IMR-90 (cell line): ENCODE data around the gene CASZ1.

Source experiments
- BHLHE40 ChIP-seq: fragments of 150-350 bp; IDR thresholded peaks from 2 replicates; pipeline ENCODE4 v1.6.1; 2016; ENCODE audit warnings: mild to moderate bottlenecking, low read depth, low read length
- CTCF ChIP-seq: conservative IDR thresholded peaks from 2 replicates; pipeline ENCODE4 v1.5.1; 2012; ENCODE audit warnings: mild to moderate bottlenecking, low read depth, low read length, improper control_type of control experiment
- RFX5 ChIP-seq: IDR thresholded peaks from 2 replicates; pipeline ENCODE4 v1.8.0; 2012; ENCODE audit warnings: low read depth, mild to moderate bottlenecking, low read length, moderate library complexity

DNA sequence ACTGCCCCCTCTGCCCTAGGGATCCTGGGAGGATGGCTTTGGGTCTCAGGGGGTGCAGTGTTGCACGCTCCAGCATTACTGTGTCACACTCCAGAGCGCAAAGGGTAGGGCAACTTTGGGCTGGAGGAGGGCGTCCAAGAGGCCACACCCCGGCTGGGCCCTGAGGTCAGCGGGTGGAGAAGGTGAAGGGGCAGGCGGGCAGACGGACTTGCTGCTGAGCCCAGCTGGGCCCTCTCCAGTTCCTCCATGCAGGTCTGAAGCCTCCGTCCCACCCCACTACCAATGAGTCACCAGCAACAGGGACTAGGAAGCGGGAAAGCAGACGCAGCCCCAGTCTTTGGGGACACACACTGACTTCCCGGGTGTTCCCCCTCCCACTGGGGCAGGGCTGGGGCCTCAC, 116.0 kb downstream of the CASZ1 start:
- no peak for TF ChIP-seq BHLHE40
- TF ChIP-seq CTCF = no peak
- TF ChIP-seq RFX5 = no peak
